Chondrocyte (in vitro differentiated cells): Measurements from ENCODE around the gene SMARCB1. TPM values are rescaled to one million over a fixed set of nuclear protein-coding genes. Genes with fewer than 3 reads are reported as not detected.

Experiments used
- DNase-seq: peaks from one replicate; pipeline ENCODE4 v3.0.0; 2021; ENCODE audit warnings: mixed read lengths, low spot score
- H3K27ac Mint-ChIP-seq: one replicate; pipeline ENCODE4 v1.8.0; 2021; ENCODE audit warnings: mild to moderate bottlenecking, moderate library complexity, mixed read lengths; ENCODE audit not compliant: unreplicated experiment
- H3K27me3 Mint-ChIP-seq: 2 replicates; pipeline ENCODE4 v1.8.0; 2021; ENCODE audit warnings: low read depth, mixed read lengths
- H3K36me3 Mint-ChIP-seq: 2 replicates; pipeline ENCODE4 v1.8.0; 2021; ENCODE audit warnings: low read depth, mixed read lengths
- H3K4me1 Mint-ChIP-seq: 2 replicates; pipeline ENCODE4 v1.8.0; 2021; ENCODE audit warnings: low read depth, mild to moderate bottlenecking, mixed read lengths
- H3K4me3 Mint-ChIP-seq: one replicate; pipeline ENCODE4 v1.8.0; 2021; ENCODE audit warnings: mild to moderate bottlenecking, moderate library complexity, mixed read lengths; ENCODE audit not compliant: unreplicated experiment
- H3K9me3 Mint-ChIP-seq: 2 replicates; pipeline ENCODE4 v1.8.0; 2021; ENCODE audit warnings: low read depth, mixed read lengths
- CTCF ChIP-seq: fragments of 200-600 bp; sonication (generic); IDR thresholded peaks from 2 replicates; pipeline ENCODE4 v1.5.0; 2021; ENCODE audit warnings: antibody characterized with exemption, mild to moderate bottlenecking, moderate library complexity
- total RNA-seq: library from RNA; stranded (reverse); gene quantifications from 3 replicates; pipeline ENCODE4 v1.2.1, GENCODE V29; 2021

Gene SMARCB1
- total RNA-seq, 1 donor from 2014 or later: 102 TPM

- no peaks in the 10 kb centered on the region for H3K27me3 Mint-ChIP-seq
- DNase-seq: no peak
- peaks cover 26% of the 10 kb centered on the region for H3K36me3 Mint-ChIP-seq
- no peaks in the 10 kb centered on the region for H3K9me3 Mint-ChIP-seq
- no peaks in the 10 kb centered on the region for H3K4me1 Mint-ChIP-seq
- H3K27ac Mint-ChIP-seq: no peak overlapping the region
- no peak for TF ChIP-seq CTCF
- H3K4me3 Mint-ChIP-seq: no peak overlapping the region
Observed at GRCh38 chr22:23874871-23875270, 88.1 kb downstream of the SMARCB1 start.

DNA sequence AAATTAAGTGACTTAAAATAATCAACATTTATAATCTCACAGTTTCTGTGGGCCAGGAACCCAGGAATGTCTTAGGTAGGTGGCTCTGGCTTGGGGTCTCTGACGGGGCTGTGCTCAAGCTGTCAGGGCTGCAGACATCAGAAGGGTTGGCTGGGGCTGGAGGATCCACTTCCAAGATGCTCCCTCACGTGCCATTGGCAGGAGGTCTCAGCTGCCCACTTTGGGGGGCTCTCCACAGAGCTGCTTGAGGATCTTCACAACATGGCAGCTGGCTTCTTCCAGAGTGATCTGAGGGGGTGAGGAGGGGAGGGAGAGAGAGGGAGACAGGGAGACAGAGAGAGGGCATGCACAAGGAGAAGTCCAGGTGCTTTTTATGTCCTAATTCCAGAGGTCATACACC, 89.0 kb downstream of the SMARCB1 start:
- no peak for TF ChIP-seq CTCF
- DNase-seq: peak; percentile 46
- Mint-ChIP-seq H3K4me3 (no peak overlapping the region), H3K27ac (no peak overlapping the region), H3K4me1 (no peaks in the 10 kb centered on the region), H3K27me3 (no peaks in the 10 kb centered on the region), H3K36me3 (peaks cover 24% of the 10 kb centered on the region), H3K9me3 (no peaks in the 10 kb centered on the region)

DNA sequence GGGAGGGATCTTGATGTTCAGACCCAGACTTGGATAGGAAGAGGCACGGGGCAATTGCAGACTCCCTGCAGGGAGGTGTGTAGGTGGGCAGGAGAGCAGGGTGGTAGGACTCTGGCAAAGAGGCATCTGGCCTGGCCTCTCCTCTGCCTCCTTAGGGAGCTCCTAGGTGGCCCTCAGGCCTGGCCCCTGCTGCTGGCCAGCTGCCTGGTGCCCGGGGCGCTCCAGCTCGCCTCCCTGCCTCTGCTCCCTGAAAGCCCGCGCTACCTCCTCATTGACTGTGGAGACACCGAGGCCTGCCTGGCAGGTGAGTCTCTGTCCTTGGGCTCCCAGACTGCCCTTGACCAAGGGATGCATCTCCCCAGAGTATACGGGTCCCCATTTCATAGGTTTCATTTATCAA, 90.8 kb downstream of the SMARCB1 start:
- TF ChIP-seq CTCF: no peak
- Mint-ChIP-seq H3K9me3 (no peaks in the 10 kb centered on the region), H3K4me3 (no peak overlapping the region), H3K36me3 (peaks cover 24% of the 10 kb centered on the region), H3K27ac (no peak overlapping the region), H3K27me3 (no peaks in the 10 kb centered on the region), H3K4me1 (no peaks in the 10 kb centered on the region)
- no peak for DNase-seq

DNA sequence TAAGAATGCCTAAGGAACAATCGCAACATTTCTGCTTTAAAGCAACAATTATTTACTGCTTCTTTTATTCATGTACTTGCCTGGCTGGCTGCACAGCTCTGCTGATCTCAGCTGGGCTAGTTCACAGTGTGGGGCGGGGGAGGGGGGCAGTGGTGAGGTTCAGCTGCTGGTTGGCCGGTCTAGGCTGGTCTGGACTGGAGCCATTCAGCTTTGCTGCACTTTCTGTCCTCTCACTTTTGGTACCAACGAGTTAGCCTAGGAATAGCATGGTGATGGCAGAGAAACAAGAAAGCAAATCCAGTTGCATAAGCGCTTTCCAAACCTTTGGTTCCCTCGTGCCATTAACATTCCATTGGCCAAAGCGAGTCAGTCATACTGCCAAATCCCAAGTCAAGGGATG, 91.5 kb downstream of the SMARCB1 start:
- H3K4me3 Mint-ChIP-seq: no peak overlapping the region
- no peak for TF ChIP-seq CTCF
- no peak overlapping the region for H3K27ac Mint-ChIP-seq
- H3K36me3 Mint-ChIP-seq: peaks cover 24% of the 10 kb centered on the region
- H3K27me3 Mint-ChIP-seq: no peaks in the 10 kb centered on the region
- H3K9me3 Mint-ChIP-seq: no peaks in the 10 kb centered on the region
- no peaks in the 10 kb centered on the region for H3K4me1 Mint-ChIP-seq
- DNase-seq: no peak

GRCh38 chr22:23882370-23882769, 95.6 kb downstream of the SMARCB1 start:
- Mint-ChIP-seq H3K27ac (no peak overlapping the region), H3K9me3 (no peaks in the 10 kb centered on the region), H3K4me3 (no peak overlapping the region), H3K27me3 (no peaks in the 10 kb centered on the region), H3K36me3 (peaks cover 14% of the 10 kb centered on the region), H3K4me1 (no peaks in the 10 kb centered on the region)
- no peak for DNase-seq
- no peak for TF ChIP-seq CTCF
